GM19324 (cell line): Measurements from ENCODE around the gene TPRN.

Experiments used
- ATAC-seq: cut with Tn5 transposase; IDR thresholded peaks from one replicate; pipeline ENCODE4 v1.9.1; 2021; ENCODE audit warnings: mild to moderate bottlenecking, moderate library complexity; ENCODE audit not compliant: unreplicated experiment, low FRiP score

Gene TPRN

GRCh38 chr9:137147091-137147792 lies 53.3 kb downstream of the TPRN start:
- no peak for ATAC-seq

GRCh38 chr9:137146527-137146918 lies 54.0 kb downstream of the TPRN start:
- ATAC-seq: no peak

- ATAC-seq: no peak
Observed at GRCh38 chr9:137145731-137146526, 54.6 kb downstream of the TPRN start.

- ATAC-seq: no peak
Observed at GRCh38 chr9:137143459-137143858, 57.1 kb downstream of the TPRN start.

GRCh38 chr9:137141976-137142936 lies 58.3 kb downstream of the TPRN start:
- no peak for ATAC-seq
